ENCODE measurements around the gene MAP2K4. TPM values are rescaled to one million over a fixed set of nuclear protein-coding genes. Genes with fewer than 3 reads are reported as not detected.

Gene MAP2K4
- total RNA-seq, 1 experiment from 2014 or later = 46.1 TPM

DNA sequence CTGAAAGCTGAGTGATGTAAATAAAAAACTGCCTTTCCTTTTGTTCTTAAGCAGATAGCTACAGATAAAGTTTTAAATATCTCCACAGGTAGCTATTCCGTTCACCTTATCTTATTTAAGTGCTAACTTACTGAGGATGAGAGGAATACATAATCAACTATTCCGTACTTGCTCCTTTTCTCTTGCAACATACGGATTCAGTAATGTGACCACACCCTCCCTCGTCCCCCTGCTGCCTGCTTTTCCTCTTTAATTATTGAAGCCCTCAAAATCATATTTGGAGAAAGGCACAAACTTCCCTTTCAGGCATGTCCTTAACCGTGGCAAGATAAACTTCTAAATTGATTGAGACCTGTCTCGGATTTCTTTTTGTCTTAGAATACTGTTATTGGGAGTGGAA, 101.4 kb downstream of the MAP2K4 start:
- Mint-ChIP-seq H3K4me3 (peak overlapping the region in 1 of 2 experiments; percentile 53; a peak in 2 of 5 replicates), H3K27me3 (ENCODE audit: low read depth) (no peaks in the 10 kb centered on the region), H3K36me3 (ENCODE audit: insufficient read depth in 1 of 3, low read depth in 3 of 3) (peaks cover 29 to 46% (median 41%) of the 10 kb centered on the region in 3 experiments), H3K4me1 (peaks cover 20 to 22% of the 10 kb centered on the region in 2 experiments), H3K9me3 (peaks cover 0 to 7% of the 10 kb centered on the region in 2 experiments; a peak in 2 of 5 replicates), H3K27ac (no peak overlapping the region; a peak in 1 of 7 replicates)
- no peaks in the 10 kb centered on the region for H3K23me2 ChIP-seq (ENCODE audit: insufficient read length, low read depth, low read length, poor library complexity, severe bottlenecking)
- H3K27me3 ChIP-seq (ENCODE audit: insufficient read depth, low read length) = no peaks in the 10 kb centered on the region
- H4K91ac ChIP-seq (ENCODE audit: insufficient read length, low read depth, low read length) = no peak overlapping the region
- TF ChIP-seq, protein P1, sequence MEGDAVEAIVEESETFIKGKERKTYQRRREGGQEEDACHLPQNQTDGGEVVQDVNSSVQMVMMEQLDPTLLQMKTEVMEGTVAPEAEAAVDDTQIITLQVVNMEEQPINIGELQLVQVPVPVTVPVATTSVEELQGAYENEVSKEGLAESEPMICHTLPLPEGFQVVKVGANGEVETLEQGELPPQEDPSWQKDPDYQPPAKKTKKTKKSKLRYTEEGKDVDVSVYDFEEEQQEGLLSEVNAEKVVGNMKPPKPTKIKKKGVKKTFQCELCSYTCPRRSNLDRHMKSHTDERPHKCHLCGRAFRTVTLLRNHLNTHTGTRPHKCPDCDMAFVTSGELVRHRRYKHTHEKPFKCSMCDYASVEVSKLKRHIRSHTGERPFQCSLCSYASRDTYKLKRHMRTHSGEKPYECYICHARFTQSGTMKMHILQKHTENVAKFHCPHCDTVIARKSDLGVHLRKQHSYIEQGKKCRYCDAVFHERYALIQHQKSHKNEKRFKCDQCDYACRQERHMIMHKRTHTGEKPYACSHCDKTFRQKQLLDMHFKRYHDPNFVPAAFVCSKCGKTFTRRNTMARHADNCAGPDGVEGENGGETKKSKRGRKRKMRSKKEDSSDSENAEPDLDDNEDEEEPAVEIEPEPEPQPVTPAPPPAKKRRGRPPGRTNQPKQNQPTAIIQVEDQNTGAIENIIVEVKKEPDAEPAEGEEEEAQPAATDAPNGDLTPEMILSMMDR (conservative IDR thresholded peaks at IDR 0.05) = no peak
- no peak overlapping the region for H3K4ac ChIP-seq (ENCODE audit: low read depth, low read length)
- no peak overlapping the region for H2BK15ac ChIP-seq (ENCODE audit: low read depth, low read length)
- H3K23ac ChIP-seq (ENCODE audit: insufficient read length, low read depth, low read length) = no peak overlapping the region
- H4K5ac ChIP-seq (ENCODE audit: insufficient read length, low read depth, low read length) = no peak overlapping the region
- no peak for DNase-seq
- H3K9me3 ChIP-seq (ENCODE audit: control insufficient read depth, low read depth, low read length) = no peaks in the 10 kb centered on the region
- no peak overlapping the region for H4K8ac ChIP-seq (replicated peaks; ENCODE audit: insufficient read length, low read depth, low read length)
- H3K9ac ChIP-seq (ENCODE audit: extremely low read depth, insufficient read length, low read length) = no peak overlapping the region
- H3K56ac ChIP-seq (ENCODE audit: insufficient read length, low read depth, low read length) = no peak overlapping the region
- H3K14ac ChIP-seq (ENCODE audit: insufficient read depth, low read length) = no peak overlapping the region
- H2BK12ac ChIP-seq (ENCODE audit: insufficient read length, low read depth, low read length) = no peak overlapping the region
- peaks cover 4% of the 10 kb centered on the region; the same call in 1 of the 2 replicates for H3K4me1 ChIP-seq (ENCODE audit: insufficient read depth, low read length)
- H3K79me1 ChIP-seq (ENCODE audit: insufficient read depth, low read depth, low read length, poor library complexity, severe bottlenecking) = no peaks in the 10 kb centered on the region
- H3T11ph ChIP-seq (ENCODE audit: low read length) = no peak overlapping the region
- H2AFZ ChIP-seq (ENCODE audit: low read length) = no peak overlapping the region
- no peak overlapping the region for H2AK5ac ChIP-seq (ENCODE audit: insufficient read length, low read length)
- no peak overlapping the region for H3K27ac ChIP-seq (ENCODE audit: insufficient read length, low read depth, low read length)
- H3K79me2 ChIP-seq (ENCODE audit: insufficient read depth, low read length) = no peaks in the 10 kb centered on the region
- H3K18ac ChIP-seq (ENCODE audit: insufficient read length, low read depth, low read length) = no peak overlapping the region
- H2BK20ac ChIP-seq (ENCODE audit: low read depth, low read length, poor library complexity, severe bottlenecking) = no peak overlapping the region
- no CpG with 5 or more reads among the region's 6 CpGs for WGBS (ENCODE audit: extremely low coverage, insufficient read length, low lambda C conversion rate)
- no peak overlapping the region for H2BK5ac ChIP-seq (ENCODE audit: insufficient read length, low read length)
- H3K4me2 ChIP-seq (ENCODE audit: insufficient read depth, insufficient read length, low read length) = no peak overlapping the region
- no peaks in the 10 kb centered on the region for H4K20me1 ChIP-seq (ENCODE audit: control insufficient read depth, insufficient read depth, insufficient read length)
- H2BK120ac ChIP-seq (ENCODE audit: low read depth, low read length, poor library complexity, severe bottlenecking) = no peak overlapping the region

All from H9 (cell line).